ENCODE results near the gene PRH2.

Gene PRH2

GRCh38 chr12:10928746-10929286, at the start of gene PRH2:
TSS of gene PRH2 (plus strand) at chr12:10929236. CDS start at chr12:10929274, 38 bp downstream.
- DNase-seq (ENCODE audit: low read depth): no peak

GRCh38 chr12:10884086-10884725, 44.8 kb upstream of the PRH2 start, which contains the start of gene PRH1:
TSS of gene PRH1 (minus strand) at chr12:10884255. CDS start at chr12:10884217, 38 bp downstream.
- no peak for DNase-seq (ENCODE audit: low read depth)

DNA sequence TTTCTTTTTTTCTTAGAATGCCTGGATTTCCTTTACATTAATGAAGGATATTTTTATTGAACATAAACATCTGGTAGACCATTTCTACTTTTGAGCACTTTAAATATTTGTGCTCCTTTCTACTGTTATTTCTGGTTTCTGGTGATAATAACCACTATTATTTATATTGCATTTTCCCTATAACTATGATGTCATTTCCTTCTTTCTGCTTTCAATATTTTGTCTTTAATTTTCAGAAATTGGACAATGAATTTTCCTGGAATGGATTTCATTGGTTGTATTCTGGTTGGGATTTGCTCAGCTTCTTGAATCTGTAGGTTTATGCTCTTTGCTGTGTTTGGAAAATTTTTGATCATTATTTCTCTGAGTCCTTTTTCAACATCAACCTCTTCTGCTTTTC, 39.8 kb upstream of the PRH2 start:
- no peak for DNase-seq (ENCODE audit: low read depth)

DNA sequence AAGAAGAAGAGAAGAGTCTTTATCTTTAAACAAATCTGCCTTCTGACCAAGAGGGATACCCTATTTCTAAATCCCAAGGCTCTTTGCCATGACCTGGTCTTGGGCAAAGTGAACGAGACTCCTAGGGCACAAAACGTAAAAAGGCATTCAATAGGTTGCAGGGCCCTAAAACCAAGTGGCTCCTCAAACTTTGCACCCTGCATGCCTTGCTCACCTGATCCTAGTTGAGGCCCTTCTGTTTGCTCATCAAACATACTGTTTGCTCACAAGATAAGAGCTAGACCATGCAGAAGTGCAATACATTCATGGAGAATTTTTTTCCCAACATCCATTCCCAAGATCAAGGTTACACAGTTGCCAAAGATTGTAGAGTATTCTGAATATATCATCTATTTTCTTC, 37.1 kb upstream of the PRH2 start:
- no peak for DNase-seq (ENCODE audit: low read depth)

DNA sequence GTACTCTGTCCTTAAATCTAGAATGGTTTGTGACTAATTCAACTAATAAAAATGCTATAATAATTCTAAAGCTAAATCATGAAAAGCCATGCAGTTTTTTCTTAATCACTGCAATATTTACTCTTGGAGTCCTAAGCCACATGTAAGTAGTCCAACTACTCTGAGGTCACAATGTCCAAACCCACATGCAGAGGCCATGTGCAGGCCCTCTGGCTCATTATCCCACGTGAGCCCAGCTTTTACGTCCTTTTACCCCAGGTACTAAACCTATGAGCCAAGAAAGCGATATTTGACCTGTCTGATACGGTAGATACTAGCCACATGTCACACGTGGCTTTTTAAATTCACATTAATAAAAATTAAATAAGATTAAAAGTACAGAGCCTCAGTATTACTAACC, 32.2 kb upstream of the PRH2 start:
- DNase-seq (ENCODE audit: low read depth): no peak

- DNase-seq (ENCODE audit: low read depth): no peak
These were observed 28.5 kb upstream of the PRH2 start for GRCh38 chr12:10900530-10900929.

- DNase-seq (ENCODE audit: low read depth): no peak
These were observed 28.1 kb upstream of the PRH2 start for GRCh38 chr12:10900972-10901371.

DNA sequence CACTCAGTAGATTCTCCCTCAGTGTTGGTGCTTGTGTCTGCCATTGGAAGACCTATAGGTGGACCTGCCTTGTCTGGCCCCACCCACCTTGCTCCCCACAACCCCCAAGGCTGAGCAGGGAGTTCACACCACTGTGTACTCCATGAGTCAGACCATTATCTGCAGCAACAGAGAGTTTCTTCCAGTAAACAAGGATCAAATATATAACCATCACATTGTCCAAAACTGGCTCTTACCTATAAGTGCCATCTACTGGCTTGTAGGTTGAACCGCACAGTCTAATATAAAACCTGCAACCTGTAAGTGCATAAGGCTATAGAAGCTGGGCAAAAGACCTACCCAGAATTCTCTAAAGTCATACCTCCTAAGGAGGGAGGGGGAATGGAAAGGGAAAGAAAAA, 27.6 kb upstream of the PRH2 start:
- DNase-seq (ENCODE audit: low read depth): no peak

- DNase-seq (ENCODE audit: low read depth): no peak
These were observed 24.4 kb upstream of the PRH2 start for GRCh38 chr12:10904686-10905085.

- DNase-seq (ENCODE audit: low read depth): no peak
These were observed 19.6 kb upstream of the PRH2 start, which contains the start of gene TAS2R13 for GRCh38 chr12:10909462-10909861. TSS of gene TAS2R13 (minus strand) at chr12:10909562. CDS start at chr12:10909298, 264 bp downstream.

- DNase-seq (ENCODE audit: low read depth): no peak
These were observed 18.7 kb upstream of the PRH2 start for GRCh38 chr12:10910380-10910779.

- no peak for DNase-seq (ENCODE audit: low read depth)
These were observed 9.2 kb upstream of the PRH2 start for GRCh38 chr12:10919809-10920208.

- DNase-seq (ENCODE audit: low read depth): no peak
These were observed 2.8 kb upstream of the PRH2 start for GRCh38 chr12:10926269-10926668.

GRCh38 chr12:10936506-10936905, 7.5 kb downstream of the PRH2 start:
- DNase-seq (ENCODE audit: low read depth): no peak

DNA sequence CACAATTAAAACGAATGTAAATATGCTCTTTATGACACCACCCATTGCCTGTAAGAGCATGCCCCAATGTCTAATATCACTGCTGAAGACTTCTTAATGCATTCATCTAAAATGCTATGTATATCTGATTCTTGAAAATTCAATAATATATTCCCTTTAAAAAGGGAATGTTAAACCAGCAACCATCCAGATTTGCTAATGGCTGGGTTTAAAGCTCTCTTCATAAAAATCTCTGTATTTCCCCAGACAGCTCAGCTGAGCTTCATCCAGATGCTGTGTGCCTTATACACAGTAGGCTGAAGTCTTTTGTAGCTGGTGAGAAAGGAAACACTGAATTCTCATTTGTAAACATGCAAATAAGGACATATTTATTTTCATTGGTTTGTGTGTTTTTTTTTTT, 10.1 kb downstream of the PRH2 start, which contains the start of gene TAS2R14:
TAS2R14 (minus strand) TSS at position 101 of the 400 bp plus-strand sequence; CDS start at position 45, 56 bp downstream.
- no peak for DNase-seq (ENCODE audit: low read depth)

- peak; percentile 91 for DNase-seq (ENCODE audit: low read depth)
These were observed 11.4 kb downstream of the PRH2 start for GRCh38 chr12:10940389-10940788.

DNA sequence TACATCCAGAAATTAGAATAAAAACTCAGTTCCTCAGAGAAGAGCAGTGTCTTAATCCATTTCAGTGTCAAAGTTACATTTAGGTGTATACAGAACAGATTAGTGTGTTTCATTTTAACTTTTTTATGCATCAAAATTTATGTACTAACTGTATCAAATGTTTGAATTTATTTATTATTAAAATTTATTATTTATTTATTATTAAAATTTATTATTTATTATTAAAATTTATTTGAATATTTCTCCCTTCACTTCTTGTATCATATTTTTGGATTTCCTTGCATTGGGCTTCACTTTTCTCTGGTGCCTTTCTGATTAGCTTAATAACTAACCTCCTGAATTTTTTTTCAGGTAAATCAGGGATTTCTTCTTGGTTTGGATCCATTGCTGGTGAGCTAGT, 12.3 kb downstream of the PRH2 start:
- DNase-seq (ENCODE audit: low read depth): no peak

- no peak for DNase-seq (ENCODE audit: low read depth)
These were observed 13.0 kb downstream of the PRH2 start for GRCh38 chr12:10941916-10942607.

GRCh38 chr12:10943167-10943566, 14.1 kb downstream of the PRH2 start:
- no peak for DNase-seq (ENCODE audit: low read depth)

DNA sequence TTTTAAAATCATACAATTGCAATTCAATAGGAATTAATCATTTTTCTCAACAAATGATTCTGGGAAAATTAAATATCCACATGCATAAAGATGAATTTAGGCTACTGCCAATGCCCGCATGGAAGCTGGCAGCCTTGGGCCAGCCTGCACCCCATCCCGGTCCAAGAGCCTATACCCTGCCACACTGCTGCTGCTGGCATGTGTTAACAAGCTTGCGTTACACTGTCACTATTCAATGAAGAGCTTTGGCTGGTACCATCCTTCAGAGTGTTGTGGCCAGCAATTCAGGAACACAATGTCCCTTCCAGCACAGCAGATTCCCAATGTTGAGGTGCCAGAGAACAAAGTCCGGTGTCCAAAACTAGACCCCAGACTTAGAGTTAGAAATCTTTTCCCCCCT, 23.6 kb downstream of the PRH2 start:
- DNase-seq (ENCODE audit: low read depth): no peak

DNA sequence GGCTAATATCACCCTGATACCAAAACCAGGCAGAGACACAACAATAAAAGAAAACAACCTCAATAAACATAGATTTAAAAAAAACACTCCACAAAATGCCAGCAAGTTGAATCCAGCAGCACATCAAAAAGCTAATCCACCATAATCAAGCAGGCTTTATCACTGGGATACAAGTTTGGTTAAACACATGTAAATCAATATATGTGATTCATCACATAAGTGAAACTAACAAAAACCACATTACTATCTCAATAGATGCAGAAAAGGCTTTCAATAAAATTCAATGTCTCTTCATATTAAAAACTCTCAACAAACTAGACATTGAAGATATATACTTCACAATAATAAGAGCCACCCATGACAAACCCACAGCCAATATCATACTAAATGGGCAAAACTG, 27.0 kb downstream of the PRH2 start:
- DNase-seq (ENCODE audit: low read depth): no peak

DNA sequence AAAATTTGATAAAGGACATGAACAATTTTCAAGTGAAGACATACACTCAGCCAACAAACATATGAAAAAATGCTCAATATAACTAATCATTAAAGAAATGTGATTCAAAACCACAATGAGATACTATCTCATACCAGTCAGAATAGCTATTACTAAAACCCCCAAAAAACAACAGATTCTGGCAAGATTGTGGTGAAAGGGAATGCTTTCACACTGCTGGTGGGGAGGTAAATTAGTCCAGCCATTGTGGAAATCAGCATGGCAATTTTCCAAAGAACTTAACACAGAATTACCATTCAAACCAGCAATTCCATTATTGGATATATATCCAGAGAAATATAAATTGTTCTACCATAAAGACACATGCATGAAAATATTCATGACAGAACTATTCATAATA, 28.7 kb downstream of the PRH2 start:
- DNase-seq (ENCODE audit: low read depth): no peak

- DNase-seq (ENCODE audit: low read depth): no peak
These were observed 30.8 kb downstream of the PRH2 start for GRCh38 chr12:10959804-10960203.

All from non-pigmented ciliary epithelial cell (primary cell).